Measurements from ENCODE around the gene KIAA0825. TPM values are rescaled to one million over a fixed set of nuclear protein-coding genes. Genes with fewer than 3 reads are reported as not detected.

KIAA0825 gene
- total and polyA plus RNA-seq, 7 donors, result 0.46 to 4.6 (median 3.3) TPM; not detected in 1

DNA sequence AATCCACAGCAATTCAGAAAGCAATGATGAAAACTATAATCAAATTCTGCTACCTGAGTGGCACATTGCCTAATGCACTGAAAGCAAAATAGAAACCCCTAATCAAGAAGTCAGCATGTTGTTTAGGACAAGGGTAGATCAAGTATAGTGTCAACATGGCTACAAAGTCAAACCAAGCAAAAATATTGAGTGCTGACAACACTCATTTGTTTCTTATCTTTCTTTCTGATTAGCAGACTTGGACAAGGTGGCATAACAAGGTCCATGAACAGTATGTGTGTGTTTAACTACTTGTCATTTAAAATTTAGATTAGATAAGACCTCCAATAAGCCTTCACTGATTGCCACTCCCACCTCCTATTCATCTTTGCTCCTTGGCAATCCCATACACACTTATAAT lies 332.4 kb downstream of the KIAA0825 start:
- no peak for DNase-seq
- H3K36me3 ChIP-seq, result no peaks in the 10 kb centered on the region
- intact Hi-C loops (cut with DNase I), result no loop called here
- H3K4me1 ChIP-seq, result no peaks in the 10 kb centered on the region
- H3K27ac ChIP-seq, result no peak overlapping the region
- H3K27me3 ChIP-seq, result no peaks in the 10 kb centered on the region
- TF ChIP-seq EP300 (IDR thresholded peaks at IDR 0.05), result no peak
- TF ChIP-seq POLR2A (IDR thresholded peaks at IDR 0.05), result no peak
- TF ChIP-seq POLR2AphosphoS5 (IDR thresholded peaks at IDR 0.05), result no peak
- TF ChIP-seq, protein P1, sequence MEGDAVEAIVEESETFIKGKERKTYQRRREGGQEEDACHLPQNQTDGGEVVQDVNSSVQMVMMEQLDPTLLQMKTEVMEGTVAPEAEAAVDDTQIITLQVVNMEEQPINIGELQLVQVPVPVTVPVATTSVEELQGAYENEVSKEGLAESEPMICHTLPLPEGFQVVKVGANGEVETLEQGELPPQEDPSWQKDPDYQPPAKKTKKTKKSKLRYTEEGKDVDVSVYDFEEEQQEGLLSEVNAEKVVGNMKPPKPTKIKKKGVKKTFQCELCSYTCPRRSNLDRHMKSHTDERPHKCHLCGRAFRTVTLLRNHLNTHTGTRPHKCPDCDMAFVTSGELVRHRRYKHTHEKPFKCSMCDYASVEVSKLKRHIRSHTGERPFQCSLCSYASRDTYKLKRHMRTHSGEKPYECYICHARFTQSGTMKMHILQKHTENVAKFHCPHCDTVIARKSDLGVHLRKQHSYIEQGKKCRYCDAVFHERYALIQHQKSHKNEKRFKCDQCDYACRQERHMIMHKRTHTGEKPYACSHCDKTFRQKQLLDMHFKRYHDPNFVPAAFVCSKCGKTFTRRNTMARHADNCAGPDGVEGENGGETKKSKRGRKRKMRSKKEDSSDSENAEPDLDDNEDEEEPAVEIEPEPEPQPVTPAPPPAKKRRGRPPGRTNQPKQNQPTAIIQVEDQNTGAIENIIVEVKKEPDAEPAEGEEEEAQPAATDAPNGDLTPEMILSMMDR (IDR thresholded peaks at IDR 0.05), result no peak
- H3K9me3 ChIP-seq, result no peaks in the 10 kb centered on the region
- no peak overlapping the region for H3K4me3 ChIP-seq

DNA sequence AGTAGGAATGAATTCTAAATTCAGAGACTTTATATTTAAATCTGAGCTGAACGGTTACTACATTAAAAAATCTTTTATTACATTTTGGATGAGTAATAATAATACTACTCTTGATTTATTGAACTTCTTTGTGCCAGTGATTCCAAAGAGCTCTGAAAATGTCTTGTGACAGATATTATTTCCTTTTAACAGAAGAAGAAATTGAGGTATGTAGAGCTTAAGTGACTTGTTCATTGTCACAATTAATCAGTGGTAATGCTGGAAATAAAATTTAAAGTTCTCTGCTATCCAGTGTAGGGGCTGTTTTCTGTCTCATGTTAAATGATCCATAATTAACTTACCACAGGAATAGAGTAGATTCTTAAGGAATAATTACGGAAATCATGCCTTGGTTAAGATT lies 335.3 kb downstream of the KIAA0825 start:
- Histone ChIP-seq H3K4me1 (no peaks in the 10 kb centered on the region), H3K27ac (no peak overlapping the region), H3K9me3 (no peaks in the 10 kb centered on the region), H3K27me3 (no peaks in the 10 kb centered on the region), H3K4me3 (no peak overlapping the region), H3K36me3 (no peaks in the 10 kb centered on the region)
- 81 to 87% methylated on average over 2 of the region's 2 CpGs for WGBS, 2 donors
- intact Hi-C loops (cut with DNase I), result no loop called here
- TF ChIP-seq POLR2AphosphoS5 (IDR thresholded peaks at IDR 0.05) (no peak), POLR2A (IDR thresholded peaks at IDR 0.05) (no peak), EP300 (IDR thresholded peaks at IDR 0.05) (no peak)
- TF ChIP-seq, protein P1 (IDR thresholded peaks at IDR 0.05), result no peak
- no peak for DNase-seq

DNA sequence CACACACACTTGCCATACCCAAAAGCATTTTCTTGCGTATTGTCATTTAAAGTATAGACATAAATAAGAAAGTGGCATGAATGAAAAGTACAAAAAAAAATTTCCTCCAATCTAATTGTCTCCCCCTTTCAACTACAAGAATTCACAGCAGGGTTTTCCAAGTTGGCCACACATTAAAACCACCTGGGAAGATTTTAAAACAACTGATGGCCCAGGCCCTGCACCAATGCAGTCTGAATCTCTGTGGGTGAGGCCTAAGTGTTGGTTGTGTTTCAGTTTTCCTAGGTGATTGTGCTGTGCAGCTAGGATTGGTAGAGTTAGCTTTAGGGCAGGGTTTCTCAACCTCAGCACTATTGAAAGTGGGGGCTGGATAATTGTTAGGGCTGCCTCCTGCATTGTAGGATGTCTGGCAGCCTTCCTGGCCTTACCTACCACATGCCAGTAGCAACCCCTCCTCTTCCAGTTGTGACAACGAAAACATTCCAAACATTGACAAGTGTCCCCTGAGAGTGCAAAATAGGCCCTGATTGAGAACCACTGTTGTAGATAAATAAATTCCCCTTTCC lies 337.1 kb downstream of the KIAA0825 start:
- Histone ChIP-seq H3K27ac (no peak overlapping the region), H3K9me3 (no peaks in the 10 kb centered on the region), H3K27me3 (no peaks in the 10 kb centered on the region), H3K4me1 (no peaks in the 10 kb centered on the region), H3K36me3 (no peaks in the 10 kb centered on the region), H3K4me3 (no peak overlapping the region)
- no peak for DNase-seq
- WGBS, 2 donors, result 87 to 95% methylated on average over 2 of the region's 2 CpGs
- TF ChIP-seq POLR2A (IDR thresholded peaks at IDR 0.05) (no peak), EP300 (IDR thresholded peaks at IDR 0.05) (no peak), POLR2AphosphoS5 (IDR thresholded peaks at IDR 0.05) (no peak)
- TF ChIP-seq, protein P1 (IDR thresholded peaks at IDR 0.05), result no peak
- intact Hi-C loops (cut with DNase I), result no loop called here

DNA sequence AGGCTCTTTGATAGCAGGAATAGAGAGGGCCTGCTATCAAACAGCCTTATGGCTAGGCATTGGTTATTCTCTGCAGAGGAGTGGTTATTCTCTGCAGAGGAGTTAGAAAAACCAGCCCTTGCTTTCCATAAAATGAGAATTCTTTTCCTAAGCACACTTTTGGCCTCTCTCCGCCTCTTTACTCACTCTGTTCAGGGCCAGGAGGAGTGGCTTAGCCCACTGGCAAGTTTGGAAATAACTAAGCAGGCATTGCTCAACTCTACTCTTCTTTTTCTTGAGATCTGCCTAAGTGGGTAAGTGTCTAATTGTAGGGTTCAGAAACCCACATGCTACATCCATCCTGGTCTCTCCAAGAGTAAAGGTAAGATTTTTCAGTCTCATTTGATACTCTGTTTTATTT lies 341.7 kb downstream of the KIAA0825 start:
- Histone ChIP-seq H3K27ac (no peak overlapping the region), H3K9me3 (no peaks in the 10 kb centered on the region), H3K36me3 (no peaks in the 10 kb centered on the region), H3K4me1 (no peaks in the 10 kb centered on the region), H3K27me3 (no peaks in the 10 kb centered on the region), H3K4me3 (no peak overlapping the region)
- no peak for DNase-seq
- intact Hi-C loops (cut with DNase I), result no loop called here
- WGBS, 2 donors, result 82% methylated on average over 1 of the region's 1 CpG
- TF ChIP-seq POLR2A (IDR thresholded peaks at IDR 0.05) (no peak), POLR2AphosphoS5 (IDR thresholded peaks at IDR 0.05) (no peak), EP300 (IDR thresholded peaks at IDR 0.05) (no peak)
- TF ChIP-seq, protein P1 (IDR thresholded peaks at IDR 0.05), result no peak

DNA sequence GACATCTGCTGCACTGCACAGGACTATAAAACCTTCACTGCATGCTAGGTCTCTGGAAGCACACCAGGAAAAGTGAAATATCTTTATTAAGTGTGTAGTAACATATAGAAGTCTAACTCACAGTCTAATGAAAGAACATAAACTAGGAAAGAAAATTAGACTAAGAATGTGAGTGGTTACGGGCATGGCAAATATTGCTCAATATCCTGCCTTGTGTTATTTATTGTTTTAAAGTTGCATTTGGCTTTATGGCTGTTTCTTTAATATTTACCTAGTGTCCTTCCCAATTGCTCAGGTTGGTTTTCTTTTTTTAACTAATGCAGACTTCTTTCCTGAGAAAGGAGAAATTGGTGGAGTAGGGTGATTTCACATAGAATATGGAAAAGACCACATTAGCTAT lies 342.4 kb downstream of the KIAA0825 start:
- no peak overlapping the region for H3K4me3 ChIP-seq
- H3K36me3 ChIP-seq, result no peaks in the 10 kb centered on the region
- TF ChIP-seq POLR2A (IDR thresholded peaks at IDR 0.05), result no peak
- no peak for TF ChIP-seq EP300 (IDR thresholded peaks at IDR 0.05)
- no peak for TF ChIP-seq POLR2AphosphoS5 (IDR thresholded peaks at IDR 0.05)
- TF ChIP-seq, protein P1 (IDR thresholded peaks at IDR 0.05), result no peak
- no peak for DNase-seq
- no peaks in the 10 kb centered on the region for H3K9me3 ChIP-seq
- H3K27ac ChIP-seq, result no peak overlapping the region
- WGBS, 2 donors, result 58 to 74% methylated on average over 1 of the region's 1 CpG
- no peaks in the 10 kb centered on the region for H3K4me1 ChIP-seq
- no peaks in the 10 kb centered on the region for H3K27me3 ChIP-seq
- intact Hi-C loops (cut with DNase I), result no loop called here
